ENCODE measurements around the gene STK17B.

DNA sequence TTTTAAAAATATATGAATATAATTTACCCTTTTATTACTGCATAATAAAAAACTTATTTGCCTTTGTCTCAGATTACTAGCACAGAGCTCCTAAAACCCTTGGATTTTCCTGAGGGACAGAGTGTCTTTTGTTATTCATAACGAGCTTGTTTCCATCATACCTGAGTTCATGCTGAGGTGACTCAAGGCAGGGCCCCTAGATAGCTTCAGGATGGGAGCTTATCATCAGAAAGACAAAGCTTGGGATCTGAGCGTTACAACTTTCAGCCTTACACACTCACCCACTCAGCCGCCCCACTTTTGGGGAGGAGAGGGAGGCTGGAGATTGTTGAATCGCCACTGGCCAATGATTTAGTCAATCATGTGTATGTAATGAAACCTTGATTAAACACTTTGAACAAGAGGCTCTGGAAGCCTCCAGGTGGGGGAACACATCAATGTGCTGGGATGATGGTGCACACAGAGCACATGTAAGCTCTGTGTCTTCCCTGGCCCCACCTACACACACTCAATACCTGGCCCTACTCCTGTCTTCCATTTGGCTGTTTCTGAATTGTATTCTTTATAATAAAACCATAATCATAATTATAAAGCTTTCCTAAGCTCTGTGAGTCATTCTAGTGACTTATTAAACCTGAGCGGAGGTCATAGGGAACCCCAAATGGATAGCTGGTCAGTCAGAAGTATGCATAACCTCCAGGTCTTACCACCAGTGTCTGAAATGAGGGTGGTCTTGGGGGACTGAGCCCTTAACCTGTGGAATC lies 74.2 kb downstream of the STK17B start:
- TF ChIP-seq CTCF (IDR thresholded peaks at IDR 0.05; ENCODE audit: low read depth, low read length, poor library complexity, severe bottlenecking) = no peak
- no peak for TF ChIP-seq EZH2phosphoT487 (IDR thresholded peaks at IDR 0.05; ENCODE audit: borderline replicate concordance, low read length)
